Measurements from ENCODE around the gene PRSS36. TPM values are rescaled to one million over a fixed set of nuclear protein-coding genes. Genes with fewer than 3 reads are reported as not detected.

Gene PRSS36
- total RNA-seq, 2 experiments from 2014 or later: not detected

- peak within 1 kb of the TSS; percentile 90 for H3K4me3 ChIP-seq (ENCODE audit: low read depth, low read length, poor library complexity, severe bottlenecking)
Observed at GRCh38 chr16:31179747-31180459, 30.0 kb upstream of the PRSS36 start, which contains the start of gene FUS. FUS (plus strand) TSS chr16:31180139; CDS start chr16:31180215, 76 bp downstream.

GRCh38 chr16:31179219-31179746, 29.4 kb upstream of the PRSS36 start:
- H3K4me2 ChIP-seq (ENCODE audit: low read length): peak overlapping the region; percentile 80
- POLR2A ChIA-PET: interaction anchor here (1.0 to 1.5 kb wide), 3 partner anchors 23 to 62 kb away, joined by 4 to 10 read pairs (median 6); partner anchors contain the start of genes KAT8 and PYCARD
- TF ChIP-seq EZH2phosphoT487 (IDR thresholded peaks at IDR 0.05; ENCODE audit: borderline replicate concordance, low read depth, low read length) (no peak), CTCF (conservative IDR thresholded peaks at IDR 0.05; ENCODE audit: low read length) (no peak)
- BruUV-seq (replicated peaks): TSS peak; percentile 95
- peak overlapping the region; percentile 90 for H3K4me3 ChIP-seq (ENCODE audit: low read depth, low read length, poor library complexity, severe bottlenecking)
- H3K4me1 ChIP-seq (ENCODE audit: insufficient read depth, low read length, poor library complexity, severe bottlenecking): peaks cover 44% of the 10 kb centered on the region
- peaks cover 42% of the 10 kb centered on the region for H3K36me3 ChIP-seq (ENCODE audit: insufficient read depth, low read length)
- peaks cover 32% of the 10 kb centered on the region for H4K20me1 ChIP-seq (ENCODE audit: insufficient read depth, low read length)
- CTCF ChIA-PET (ENCODE audit: unreplicated experiment): interaction anchor here (0.5 to 0.9 kb wide), 2 partner anchors 37 to 62 kb away, joined by 3 to 4 read pairs; partner anchors contain the start of gene KAT8
- DNase-seq (ENCODE audit: low spot score): no peak
- H3K9me2 ChIP-seq (ENCODE audit: insufficient read depth, low read length): no peaks in the 10 kb centered on the region
- H3K27ac ChIP-seq (ENCODE audit: low read depth, low read length, poor library complexity, severe bottlenecking): peak overlapping the region; percentile 81
- H3K79me2 ChIP-seq (ENCODE audit: insufficient read depth, low read depth, low read length): peaks cover 54% of the 10 kb centered on the region
- H2AFZ ChIP-seq (ENCODE audit: low read length): peak overlapping the region; percentile 42; the same call in 1 of the 2 replicates
- H3K9me3 ChIP-seq (ENCODE audit: low read length): no peaks in the 10 kb centered on the region
- intact Hi-C loops (cut with micrococcal nuclease; ENCODE audit: unreplicated experiment): loop anchor here (1.0 kb wide), 1 partner anchor 37 kb away; no protein-coding TSS in a partner anchor

More at GRCh38 chr16:31179747-31180459, 30.0 kb upstream of the PRSS36 start, which contains the start of gene FUS:
- intact Hi-C loops (cut with micrococcal nuclease; ENCODE audit: unreplicated experiment): loop anchor here (1.0 kb wide), 2 partner anchors 38 to 63 kb away; partner anchors contain the start of gene KAT8
- Histone ChIP-seq H3K36me3 (ENCODE audit: insufficient read depth, low read length) (peaks cover 49% of the 10 kb centered on the region), H3K9me3 (ENCODE audit: low read length) (no peaks in the 10 kb centered on the region), H3K27ac (ENCODE audit: low read depth, low read length, poor library complexity, severe bottlenecking) (peak within 1 kb of the TSS; percentile 81), H2AFZ (ENCODE audit: low read length) (peak within 1 kb of the TSS; percentile 42), H3K79me2 (ENCODE audit: insufficient read depth, low read depth, low read length) (peaks cover 60% of the 10 kb centered on the region), H4K20me1 (ENCODE audit: insufficient read depth, low read length) (peaks cover 34% of the 10 kb centered on the region), H3K4me1 (ENCODE audit: insufficient read depth, low read length, poor library complexity, severe bottlenecking) (peaks cover 44% of the 10 kb centered on the region), H3K4me2 (ENCODE audit: low read length) (peak within 1 kb of the TSS; percentile 80), H3K9me2 (ENCODE audit: insufficient read depth, low read length) (no peaks in the 10 kb centered on the region)
- TF ChIP-seq CTCF (conservative IDR thresholded peaks at IDR 0.05; ENCODE audit: low read length) (no peak), EZH2phosphoT487 (IDR thresholded peaks at IDR 0.05; ENCODE audit: borderline replicate concordance, low read depth, low read length) (no peak)
- BruUV-seq (replicated peaks): no TSS peak
- ChIA-PET POLR2A (interaction anchor here (0.5 to 1.5 kb wide), 10 partner anchors 22 to 693 kb away, joined by 3 to 10 read pairs (median 3); partner anchors contain the start of genes KAT8 and PYCARD), CTCF (ENCODE audit: unreplicated experiment) (interaction anchor here (0.5 to 0.9 kb wide), 2 partner anchors 38 to 62 kb away, joined by 3 to 4 read pairs; partner anchors contain the start of gene KAT8)
- DNase-seq (ENCODE audit: low spot score): peak; percentile 93
